ENCODE results near the gene RBFOX1.

Gene RBFOX1

DNA sequence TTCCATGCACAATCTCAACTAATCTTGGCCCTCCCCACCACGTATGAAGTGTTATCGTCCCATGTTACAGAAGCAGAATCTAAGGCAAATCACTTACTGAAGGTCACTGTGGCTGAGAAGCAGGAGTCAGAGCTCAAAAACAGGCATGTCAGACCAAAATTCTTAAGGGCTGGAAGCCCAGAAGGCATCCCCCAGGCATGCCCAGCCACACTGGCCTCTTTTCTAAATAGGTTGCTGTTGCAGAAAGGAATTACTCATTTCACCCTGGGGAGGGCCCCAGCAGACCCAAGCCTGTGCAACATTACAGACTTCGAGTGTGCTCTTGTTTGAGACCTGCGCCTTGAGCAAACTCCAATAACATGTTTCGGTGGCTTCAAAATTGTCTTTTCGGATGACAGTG, 194.1 kb downstream of the RBFOX1 start:
- no peak for DNase-seq (ENCODE audit: low spot score)

DNA sequence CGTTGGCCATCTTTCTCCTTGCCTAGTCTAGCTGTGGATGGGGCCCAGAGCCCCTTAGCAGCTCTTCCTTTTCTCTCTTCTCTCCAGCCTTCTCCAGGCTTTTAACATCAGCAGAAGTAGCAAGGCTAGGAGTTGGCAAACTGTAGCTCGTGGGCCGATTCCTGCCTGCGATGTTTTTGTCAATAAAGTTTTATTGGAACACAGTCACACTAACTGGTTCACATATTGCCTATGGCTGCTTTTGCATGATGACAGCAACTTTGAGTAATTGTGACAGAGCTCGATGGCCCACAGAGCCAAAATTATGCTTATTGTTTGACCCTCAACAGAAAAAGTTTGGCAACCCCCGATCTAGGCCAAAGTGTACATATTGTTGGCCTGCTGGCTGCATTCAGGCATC, 199.9 kb downstream of the RBFOX1 start:
- DNase-seq (ENCODE audit: low spot score), result no peak

DNA sequence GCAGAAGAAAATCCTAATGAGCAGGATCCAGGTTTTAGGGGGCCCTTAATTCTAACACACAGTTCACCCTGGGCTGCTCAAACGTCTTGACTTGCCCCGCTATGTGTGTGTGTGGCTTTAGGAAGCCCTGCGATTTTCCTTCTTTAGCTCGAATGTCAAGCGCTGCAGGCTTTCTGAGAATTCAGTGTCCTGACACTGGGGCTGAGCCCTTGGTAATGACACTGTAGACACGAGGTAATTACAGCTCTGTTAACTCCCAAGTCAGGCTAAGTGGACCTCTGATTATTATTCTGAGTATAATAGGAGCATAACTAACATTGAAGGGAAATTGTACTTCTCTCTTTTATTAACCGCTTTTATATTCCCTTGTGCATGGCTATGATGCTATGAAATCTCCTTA, 202.1 kb downstream of the RBFOX1 start:
- DNase-seq (ENCODE audit: low spot score), result no peak

DNA sequence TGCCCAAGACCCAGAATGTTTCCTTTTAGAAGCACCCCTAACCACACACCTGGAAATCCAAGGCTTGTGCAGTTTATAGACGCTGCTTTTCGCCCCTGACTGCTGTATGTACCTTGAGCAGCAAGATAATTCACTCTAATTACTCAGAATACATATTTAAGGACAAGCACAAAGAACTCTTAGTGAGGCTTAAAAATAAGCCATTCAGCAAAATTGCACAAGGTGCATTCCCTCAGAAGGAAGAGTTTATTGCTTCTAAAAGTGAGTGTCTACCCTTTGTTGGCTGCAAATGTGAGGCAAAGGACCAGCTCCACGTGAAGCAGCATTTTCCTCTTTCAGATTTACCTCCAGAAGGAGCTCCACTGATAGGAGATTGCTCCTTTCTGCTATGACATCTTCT, 208.4 kb downstream of the RBFOX1 start:
- DNase-seq (ENCODE audit: low spot score), result no peak

DNA sequence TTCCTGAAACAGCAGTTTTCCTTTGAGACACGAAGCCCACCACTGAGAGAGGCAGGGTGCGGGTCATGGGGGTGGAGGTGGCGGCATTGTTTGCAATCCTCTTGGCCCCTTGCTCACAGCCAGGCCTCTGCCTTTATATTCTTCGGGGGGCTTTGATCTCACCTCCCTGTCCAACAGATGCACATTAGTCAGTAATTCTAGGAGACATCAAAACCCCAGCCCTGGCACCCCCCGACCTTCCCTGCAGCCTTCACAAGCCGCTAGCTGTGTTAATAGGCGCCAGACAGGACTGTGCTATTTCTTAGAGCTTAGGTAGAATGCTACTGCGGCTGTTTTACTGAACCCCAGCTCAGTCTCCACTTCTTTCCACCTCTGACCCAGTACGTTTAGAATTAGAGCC, 212.6 kb downstream of the RBFOX1 start:
- DNase-seq (ENCODE audit: low spot score), result no peak

DNA sequence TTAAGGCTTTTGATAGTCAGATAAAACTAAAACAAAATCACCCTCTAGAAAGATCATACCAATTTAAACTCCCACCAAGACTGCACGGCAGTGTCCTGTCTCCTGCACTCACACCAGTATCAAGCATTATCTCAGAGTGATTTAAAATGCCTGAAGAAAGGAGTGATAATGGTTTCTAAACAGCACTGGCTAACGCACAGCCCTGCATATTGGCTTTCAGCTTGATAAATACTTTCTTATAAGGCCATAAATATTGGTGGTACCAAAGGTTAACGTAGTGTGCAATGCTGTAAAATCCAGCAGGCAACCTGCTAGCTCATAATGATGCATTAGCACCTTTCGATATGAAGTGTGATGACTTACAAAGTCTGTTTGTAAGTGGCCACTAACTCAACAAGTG, 214.3 kb downstream of the RBFOX1 start:
- no peak for DNase-seq (ENCODE audit: low spot score)

DNA sequence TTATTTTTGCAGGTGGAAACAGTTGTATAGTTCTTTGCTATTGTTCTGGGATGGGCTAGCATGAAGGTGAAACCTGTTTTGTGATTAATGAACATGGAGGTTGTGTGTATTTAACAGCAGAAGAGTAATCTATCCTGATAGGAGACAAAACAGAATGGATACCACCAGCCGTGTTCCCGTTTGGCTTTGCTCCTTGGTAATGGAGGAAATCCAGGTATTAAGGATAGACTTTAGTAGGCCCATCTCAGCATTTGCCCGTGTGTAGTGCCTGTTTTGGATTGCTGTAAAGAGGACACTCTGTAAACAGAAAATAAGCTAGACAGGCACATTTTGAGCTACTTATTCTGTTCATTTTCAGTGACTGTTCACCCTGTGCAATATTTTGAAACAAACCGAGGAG, 215.1 kb downstream of the RBFOX1 start:
- no peak for DNase-seq (ENCODE audit: low spot score)

DNA sequence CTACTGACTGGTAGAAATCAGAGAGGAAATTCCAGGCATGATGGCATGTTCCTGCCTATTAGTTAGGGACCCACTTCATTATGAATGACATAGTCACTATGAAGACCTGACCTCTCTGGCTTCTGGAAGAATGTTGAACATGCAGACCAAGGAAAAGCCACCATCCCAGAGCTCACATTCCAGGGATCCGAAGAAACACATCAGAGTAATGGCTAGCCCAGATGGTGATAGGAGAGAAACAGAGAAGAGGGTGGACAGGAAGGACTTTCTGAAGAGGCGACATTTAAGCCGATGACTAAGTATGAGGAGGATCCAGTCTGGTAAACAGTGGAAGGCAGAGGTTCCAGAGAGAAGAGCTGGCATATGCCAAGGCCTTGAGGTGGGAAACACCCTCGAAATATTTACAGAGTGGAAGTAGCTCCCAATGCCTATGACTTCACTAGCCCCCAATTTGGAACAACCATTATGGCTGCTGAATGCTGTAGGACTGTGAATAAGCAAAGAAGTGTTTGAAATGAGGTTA, 216.2 kb downstream of the RBFOX1 start:
- DNase-seq (ENCODE audit: low spot score), result no peak

DNA sequence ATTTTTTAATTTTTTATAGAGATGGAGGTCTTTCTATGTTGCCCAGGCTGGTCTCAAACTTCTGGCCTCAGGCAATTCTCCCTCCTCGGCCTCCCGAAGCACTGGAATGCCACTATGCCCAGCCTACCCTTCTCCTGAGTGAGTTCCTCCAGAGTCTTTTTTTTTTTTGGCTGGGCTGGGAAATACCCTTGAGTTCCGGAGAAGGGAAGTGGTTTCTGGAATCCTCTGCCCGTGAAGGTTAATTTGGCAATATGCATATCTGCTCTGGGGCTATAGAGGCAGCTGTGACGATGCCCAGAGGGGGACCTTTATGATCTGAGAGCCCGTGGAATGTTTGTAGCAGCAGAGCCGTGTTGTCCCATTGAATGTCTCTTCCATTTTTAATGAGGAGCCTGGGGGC, 217.5 kb downstream of the RBFOX1 start:
- DNase-seq (ENCODE audit: low spot score), result no peak

DNA sequence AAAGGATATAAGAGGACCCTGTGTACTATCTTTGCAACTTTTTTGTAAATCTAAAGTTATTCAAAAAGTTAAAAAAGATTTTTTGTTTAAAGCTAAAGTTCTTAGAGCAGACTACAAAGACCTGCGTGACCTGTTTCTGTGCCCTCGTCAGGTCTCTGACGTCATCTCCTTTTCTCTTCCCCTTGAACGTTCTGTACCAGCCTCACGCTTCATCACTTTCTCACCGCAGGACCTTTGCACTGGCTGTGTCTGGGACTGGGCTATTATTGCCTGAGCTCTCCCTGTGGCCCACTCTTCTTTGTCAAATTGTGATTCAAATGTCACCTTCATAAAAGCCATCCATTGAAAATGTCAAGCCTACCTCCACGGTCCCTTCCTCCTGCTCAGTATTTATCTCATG, 222.8 kb downstream of the RBFOX1 start:
- no peak for DNase-seq (ENCODE audit: low spot score)

DNA sequence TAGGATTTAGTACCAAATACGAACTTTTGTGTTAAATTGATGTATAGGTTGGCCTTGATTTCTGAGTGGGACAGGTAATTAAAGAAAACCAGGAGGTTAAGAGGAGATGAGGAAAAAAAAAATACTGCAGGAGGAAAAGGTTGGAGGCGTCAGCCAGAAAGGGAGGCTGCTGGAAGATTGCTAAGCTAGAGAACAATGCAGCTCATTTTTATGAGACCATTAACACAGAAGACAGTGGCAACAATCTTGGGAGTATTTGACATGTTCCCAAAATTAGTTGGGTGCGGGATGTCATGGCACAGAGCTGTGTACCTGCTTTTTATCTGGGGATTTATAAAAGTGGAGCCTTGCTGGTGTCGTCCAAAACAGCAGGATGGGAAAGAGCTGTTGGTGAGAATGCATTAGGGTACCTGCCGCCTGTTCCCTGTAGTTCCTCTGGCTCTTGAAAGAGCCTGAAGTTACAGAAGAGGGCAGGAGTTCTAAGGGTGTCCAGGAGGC, 229.3 kb downstream of the RBFOX1 start:
- no peak for DNase-seq (ENCODE audit: low spot score)

DNA sequence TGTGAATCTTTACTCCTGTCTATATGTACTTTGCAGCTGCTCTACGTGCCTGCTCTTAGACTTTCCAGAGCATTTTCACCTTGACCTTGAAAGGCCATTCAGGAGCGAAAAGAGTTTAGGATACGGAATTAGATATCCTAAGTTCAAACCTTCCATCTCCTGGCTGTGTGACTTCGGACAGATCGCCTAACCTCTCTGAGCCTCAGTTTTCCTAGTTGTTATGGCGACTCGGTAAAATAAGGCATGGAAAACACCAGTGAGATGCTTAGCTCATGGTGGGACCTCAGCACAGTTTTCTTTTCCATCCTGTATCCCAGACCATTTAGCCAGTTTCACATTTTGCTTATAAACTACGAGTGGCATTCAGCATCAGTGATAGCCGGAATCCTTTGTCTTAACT, 233.7 kb downstream of the RBFOX1 start:
- no peak for DNase-seq (ENCODE audit: low spot score)

DNA sequence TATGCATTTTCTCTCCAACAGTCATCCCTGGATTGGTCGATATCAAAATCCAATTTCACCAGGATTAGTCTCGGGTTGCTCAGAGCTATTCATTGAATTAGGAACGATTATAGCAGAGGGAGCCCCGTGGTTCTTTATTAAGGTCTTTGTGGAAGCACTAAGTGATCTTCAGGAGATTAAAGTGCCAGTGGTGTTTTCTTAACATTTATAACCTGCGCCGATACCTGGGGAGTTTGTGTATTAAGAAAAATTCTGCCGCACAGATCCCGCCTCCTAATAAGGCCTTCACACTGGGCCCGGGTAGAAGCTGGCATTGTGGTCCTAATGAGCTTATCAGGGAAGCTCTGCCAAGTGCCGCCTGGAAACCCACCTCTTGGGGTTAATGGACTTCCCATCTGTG, 238.7 kb downstream of the RBFOX1 start:
- no peak for DNase-seq (ENCODE audit: low spot score)

DNA sequence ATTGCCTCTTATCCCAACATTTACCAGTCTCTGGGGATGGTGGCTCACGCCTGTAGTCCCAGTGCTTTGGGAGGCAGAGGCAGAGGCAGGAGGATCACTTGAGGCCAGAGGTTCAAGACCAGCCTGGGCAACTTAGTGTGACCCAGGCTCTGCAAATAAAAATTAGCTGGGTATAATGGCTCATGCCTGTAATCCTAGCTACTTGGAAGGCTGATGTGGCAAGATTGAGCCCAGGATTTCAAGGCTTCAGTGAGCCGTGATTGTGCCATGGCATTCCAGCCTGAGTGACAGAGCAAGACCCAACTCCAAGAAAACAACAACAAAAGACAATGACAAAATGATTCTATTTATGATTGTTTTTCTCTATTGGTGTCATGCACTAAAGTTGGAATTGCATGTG, 244.9 kb downstream of the RBFOX1 start:
- no peak for DNase-seq (ENCODE audit: low spot score)

DNA sequence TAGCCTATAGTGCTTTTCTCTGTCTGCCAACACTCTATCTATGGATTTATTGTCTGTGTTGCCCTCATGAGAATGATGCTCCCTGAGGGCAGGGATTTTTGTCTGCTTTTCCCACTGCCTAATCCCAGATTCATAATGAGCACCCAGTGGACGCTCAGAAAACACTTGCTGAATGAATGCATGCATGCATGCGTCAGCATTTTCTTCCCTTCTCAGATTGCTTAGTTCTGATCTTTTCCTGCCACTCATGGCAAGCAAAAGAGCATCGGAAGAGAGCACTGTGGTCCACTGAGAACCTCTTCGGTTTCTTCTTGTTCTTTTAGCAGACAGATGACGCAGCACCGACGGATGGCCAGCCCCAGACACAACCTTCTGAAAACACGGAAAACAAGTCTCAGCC, 246.8 kb downstream of the RBFOX1 start:
- DNase-seq (ENCODE audit: low spot score), result no peak

DNA sequence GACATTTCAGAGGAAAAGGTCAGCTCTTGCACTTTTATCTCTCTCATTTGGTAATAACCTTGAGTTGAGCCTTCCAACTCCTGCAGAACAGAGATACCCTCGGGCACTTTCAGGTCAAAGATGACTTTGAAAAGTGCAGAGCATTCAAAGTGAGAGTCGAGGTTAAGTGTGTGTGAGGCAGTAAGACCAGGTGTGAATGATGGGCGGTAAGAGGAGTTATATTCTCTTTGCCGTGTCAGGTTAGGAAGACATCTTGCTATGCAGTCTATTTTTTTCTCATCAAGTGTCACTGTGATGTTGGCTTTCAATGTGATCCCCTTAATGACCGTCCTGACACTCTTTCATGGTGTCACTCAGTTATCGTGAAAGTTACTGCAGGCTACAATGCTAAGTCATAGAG, 248.5 kb downstream of the RBFOX1 start:
- no peak for DNase-seq (ENCODE audit: low spot score)

DNA sequence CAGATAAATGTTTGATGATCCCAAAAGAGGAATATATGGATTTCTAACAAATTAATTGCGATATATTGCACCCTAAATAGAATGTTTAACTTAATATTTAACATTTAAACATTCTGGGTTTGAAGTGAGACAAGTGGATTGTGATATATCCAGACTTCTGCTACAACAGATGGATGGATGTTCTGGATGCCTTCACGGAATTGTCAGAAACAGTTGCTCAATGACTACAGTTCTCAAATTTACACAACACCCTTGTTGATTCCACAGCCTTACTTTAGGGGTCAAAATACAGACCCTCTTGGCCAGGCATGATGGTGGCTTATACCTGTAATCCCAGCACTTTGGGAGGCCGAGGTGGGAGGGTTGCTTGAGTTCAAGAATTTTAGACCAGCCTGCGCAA, 250.8 kb downstream of the RBFOX1 start:
- DNase-seq (ENCODE audit: low spot score), result no peak

DNA sequence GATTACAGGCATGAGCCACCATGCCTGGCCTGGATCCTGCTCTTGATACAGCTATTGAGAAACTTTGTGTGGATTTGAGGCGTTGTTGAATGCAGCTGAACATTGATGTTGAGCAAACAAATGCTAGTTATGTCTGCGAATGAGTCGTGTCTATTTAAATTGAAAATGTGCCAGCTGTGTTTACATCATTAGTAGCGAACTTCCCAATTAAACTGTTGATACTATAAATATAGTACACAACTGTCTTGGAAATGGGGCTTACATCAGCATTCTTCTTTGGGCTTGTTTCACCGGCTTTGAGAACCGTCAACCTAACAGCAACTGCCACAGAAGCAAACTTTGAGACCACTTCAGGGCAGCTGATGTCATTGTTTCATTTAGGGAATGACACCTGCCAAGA, 251.9 kb downstream of the RBFOX1 start:
- DNase-seq (ENCODE audit: low spot score), result no peak

DNA sequence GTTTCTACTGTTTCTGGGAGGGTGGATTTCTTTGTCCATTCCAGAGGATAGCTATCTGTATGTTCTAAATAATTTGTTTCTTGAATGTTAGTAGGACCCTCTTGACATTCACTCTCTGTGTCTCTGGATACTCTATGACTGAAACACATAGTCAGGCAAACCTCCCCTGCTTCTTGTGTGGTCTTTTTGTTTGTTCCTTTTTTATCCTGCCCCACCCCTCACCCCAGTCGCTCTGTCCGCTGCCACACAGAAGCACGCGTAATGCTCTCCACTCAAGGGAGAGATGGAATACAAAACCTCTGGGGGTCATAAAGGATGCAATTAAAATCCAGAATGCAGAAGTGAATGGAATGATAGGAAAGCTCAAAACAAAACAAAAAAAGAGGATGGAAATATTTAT, 253.1 kb downstream of the RBFOX1 start:
- DNase-seq (ENCODE audit: low spot score), result no peak

DNA sequence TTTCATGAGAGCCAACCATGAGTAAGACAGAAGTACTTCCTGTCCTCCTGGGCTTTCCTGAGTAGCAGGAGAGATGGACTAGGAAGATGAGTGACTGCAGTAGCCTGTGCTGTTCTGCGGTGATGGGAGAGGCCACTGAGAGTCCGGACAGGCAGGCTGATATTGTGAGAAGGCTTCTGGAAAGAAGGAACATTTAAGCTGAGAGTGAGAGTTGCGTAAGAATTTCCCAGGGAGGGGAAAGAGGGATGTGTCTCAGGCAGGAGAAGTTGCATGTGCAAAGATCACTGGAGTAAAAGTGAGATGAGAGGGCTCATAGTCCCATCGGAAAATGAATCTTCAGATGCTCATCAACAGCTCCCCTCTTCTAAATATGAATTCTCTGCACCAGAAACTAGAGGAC, 258.3 kb downstream of the RBFOX1 start:
- no peak for DNase-seq (ENCODE audit: low spot score)

DNA sequence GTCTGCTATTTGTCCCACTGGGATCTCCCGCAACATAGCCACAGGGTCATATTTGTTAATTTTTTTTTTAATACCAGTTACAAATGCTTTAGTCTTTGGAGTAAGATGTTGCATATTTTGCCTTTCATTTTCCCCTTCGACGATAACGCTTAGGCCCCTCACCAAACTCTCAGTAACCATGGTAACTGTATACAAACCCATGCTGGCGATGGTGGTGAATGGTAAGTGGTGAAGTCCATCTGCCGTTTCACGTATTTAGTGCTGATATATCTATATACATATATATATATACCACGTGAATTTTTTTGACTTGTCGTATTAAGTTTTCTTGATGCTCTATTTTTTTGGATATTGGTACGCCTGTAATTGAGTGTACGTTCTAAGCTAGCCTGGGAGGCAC, 263.7 kb downstream of the RBFOX1 start:
- no peak for DNase-seq (ENCODE audit: low spot score)

DNA sequence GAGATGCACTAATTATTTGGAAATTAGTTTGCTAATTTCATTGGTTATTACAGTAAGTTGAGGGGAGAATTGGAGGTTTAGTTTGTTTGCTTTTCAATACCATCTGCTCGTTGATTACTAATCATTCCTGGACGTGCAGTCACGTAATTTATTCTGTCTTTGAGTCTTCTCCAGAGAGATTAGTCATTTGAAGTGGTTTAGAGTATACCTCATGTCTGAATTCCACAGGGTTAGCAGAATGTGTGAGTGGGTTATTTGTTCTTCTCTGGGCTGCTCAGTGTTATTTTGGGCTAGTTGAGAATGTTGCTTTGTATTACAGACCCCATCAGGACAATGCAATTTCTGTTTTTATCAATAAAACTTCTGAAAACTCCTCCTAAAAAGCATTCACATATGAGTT, 265.0 kb downstream of the RBFOX1 start:
- DNase-seq (ENCODE audit: low spot score), result no peak

DNA sequence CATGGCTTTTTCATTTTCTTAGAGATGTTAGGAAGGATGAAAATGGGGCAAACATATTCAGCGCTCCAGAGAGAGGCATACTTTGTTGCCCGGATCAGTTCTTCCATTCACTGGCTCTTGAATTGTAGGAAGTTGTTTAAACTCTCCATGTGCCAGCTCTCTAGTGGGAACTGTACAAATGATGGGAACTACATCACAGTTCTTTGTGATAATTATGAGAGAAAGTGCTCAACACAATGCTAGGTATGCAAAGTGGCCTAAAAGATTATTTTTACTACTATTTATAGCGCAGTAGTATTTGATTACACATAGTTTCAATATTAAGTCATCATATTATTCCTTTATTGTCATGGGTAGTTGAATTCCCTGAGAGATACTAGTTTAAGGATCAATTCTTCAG, 268.5 kb downstream of the RBFOX1 start:
- no peak for DNase-seq (ENCODE audit: low spot score)

DNA sequence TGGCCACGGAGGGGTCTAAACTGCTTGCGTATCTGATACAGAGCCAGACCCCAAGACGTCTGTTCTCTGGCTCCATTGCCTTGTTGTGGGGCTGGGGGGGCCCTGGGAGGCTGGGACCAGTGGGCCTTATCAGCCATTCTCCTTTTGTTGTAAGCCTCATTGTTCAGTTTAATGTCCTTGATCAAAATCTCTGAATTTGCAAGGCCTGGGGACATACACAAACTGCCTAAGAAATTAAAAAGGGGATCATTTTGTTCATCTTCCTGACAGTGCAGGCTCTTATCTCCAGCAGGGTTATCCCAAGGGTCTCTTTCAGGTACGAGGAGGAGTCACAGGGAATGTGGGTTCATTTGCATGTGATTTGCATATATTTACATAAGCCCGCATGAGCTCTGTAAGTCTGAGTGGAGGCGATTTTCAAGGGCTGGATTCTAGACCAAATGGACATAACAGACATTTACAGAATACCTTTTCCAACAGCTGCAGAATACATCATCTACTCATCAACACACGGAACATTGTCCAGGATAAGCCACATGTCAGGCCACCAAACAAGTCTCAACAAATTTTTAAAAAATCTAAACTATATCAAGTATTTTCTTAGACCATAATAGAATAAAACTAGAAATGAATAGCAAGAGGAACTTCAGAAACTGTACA, 269.8 kb downstream of the RBFOX1 start:
- no peak for DNase-seq (ENCODE audit: low spot score)

Data from CD4-positive, alpha-beta T cell treated with Interleukin-6 at 100 ng/mL for 8 hours (primary cell).